Tibial artery (tissue), 4 donors: ENCODE measurements around the gene CHMP4A.
"Not testable (repeated sequence)": the region's sequence is repeated elsewhere in the genome, so short reads cannot be mapped to it uniquely, and the experiment has no call there.

Source experiments
- DNase-seq, 2 donors: peaks; one replicate each; pipeline ENCODE4 v3.0.0-alpha.2; 2019
- H3K27ac ChIP-seq, 2 donors: fragments of 200-600 bp; sonication (generic) in 1 of 2; 1 replicate in 1 of 2; 2 replicates in 1 of 2; pipeline ENCODE4 v1.5.1; 2018 to 2019; ENCODE audit warnings: mild to moderate bottlenecking in 1 of 2
- H3K27me3 ChIP-seq, 2 donors: fragments of 200-600 bp; sonication (generic) in 1 of 2; one replicate each; pipeline versions ENCODE4 v1.5.1 to v1.6.0; 2016 to 2019
- H3K36me3 ChIP-seq, 3 donors: fragments of 200-600 bp; sonication (generic) in 2 of 3; one replicate each; pipeline ENCODE4 v1.5.1; 2016 to 2019; ENCODE audit warnings: mild to moderate bottlenecking in 2 of 3
- H3K4me1 ChIP-seq, 4 donors: fragments of 200-600 bp; sonication (generic) in 2 of 4; 1 replicate in 3 of 4; 2 replicates in 1 of 4; pipeline ENCODE4 v1.5.1; 2016 to 2019
- H3K4me3 ChIP-seq, 2 donors: fragments of 200-600 bp; sonication (generic) in 1 of 2; 1 replicate in 1 of 2; 2 replicates in 1 of 2; pipeline ENCODE4 v1.5.1; 2018 to 2019; ENCODE audit warnings: mild to moderate bottlenecking in 2 of 2
- H3K9me3 ChIP-seq, 3 donors: fragments of 200-600 bp; sonication (generic) in 1 of 3; one replicate each; pipeline ENCODE4 v1.5.1; 2016 to 2019
- CTCF ChIP-seq, 2 experiments: fragments of 200-600 bp in 1 of 2; fragments of 450-650 bp in 1 of 2; IDR thresholded peaks; one replicate each; pipeline ENCODE4 v1.5.1; 2017 to 2019; ENCODE audit warnings: antibody characterized with exemption in 2 of 2, mild to moderate bottlenecking in 1 of 2, moderate library complexity in 1 of 2
- intact Hi-C: fragments of 100-400 bp; cut with DNase I; formaldehyde crosslinking; loops from one replicate; pipeline ENCODE4 v1.15.0; 2023; ENCODE audit warnings: low total_unique reads

Gene CHMP4A

GRCh38 chr14:24206260-24207103 lies 6.8 kb downstream of the CHMP4A start:
- TF ChIP-seq CTCF (IDR thresholded peaks at IDR 0.05): no peak
- DNase-seq: peak in 1 of 2 donors; percentile 53
- no peaks in the 10 kb centered on the region for H3K27me3 ChIP-seq
- no peak overlapping the region for H3K4me3 ChIP-seq
- H3K9me3 ChIP-seq: no peaks in the 10 kb centered on the region
- H3K36me3 ChIP-seq: peaks cover 48 to 68% (median 53%) of the 10 kb centered on the region in 3 donors
- no peaks in the 10 kb centered on the region for H3K4me1 ChIP-seq
- no peak overlapping the region for H3K27ac ChIP-seq
- intact Hi-C loops: no loop called here

GRCh38 chr14:24204163-24205146 lies 8.8 kb downstream of the CHMP4A start:
- no peaks in the 10 kb centered on the region for H3K4me1 ChIP-seq
- H3K9me3 ChIP-seq: no peaks in the 10 kb centered on the region
- no peaks in the 10 kb centered on the region for H3K27me3 ChIP-seq
- H3K36me3 ChIP-seq: peaks cover 38 to 52% (median 41%) of the 10 kb centered on the region in 3 donors
- TF ChIP-seq CTCF (IDR thresholded peaks at IDR 0.05): no peak
- peak in 1 of 2 donors; percentile 11 for DNase-seq
- intact Hi-C loops: no loop called here
- no peak overlapping the region for H3K27ac ChIP-seq
- H3K4me3 ChIP-seq: no peak overlapping the region

GRCh38 chr14:24203249-24203886 lies 9.9 kb downstream of the CHMP4A start:
- H3K9me3 ChIP-seq, H3K27ac ChIP-seq, intact Hi-C loops, H3K27me3 ChIP-seq, H3K4me3 ChIP-seq, H3K4me1 ChIP-seq: not testable (repeated sequence)
- peaks cover 30 to 46% (median 34%) of the 10 kb centered on the region in 3 donors for H3K36me3 ChIP-seq
- peak in 1 of 2 donors; percentile 6 for DNase-seq

- H3K4me1 ChIP-seq, DNase-seq, H3K9me3 ChIP-seq, intact Hi-C loops, H3K27me3 ChIP-seq, H3K4me3 ChIP-seq, H3K27ac ChIP-seq: not testable (repeated sequence)
- H3K36me3 ChIP-seq: peaks cover 24 to 39% (median 30%) of the 10 kb centered on the region in 3 donors
Observed at GRCh38 chr14:24202538-24202937, 10.8 kb downstream of the CHMP4A start.

GRCh38 chr14:24198814-24199524 lies 14.3 kb downstream of the CHMP4A start:
- Histone ChIP-seq H3K4me3 (no peak overlapping the region), H3K27me3 (no peaks in the 10 kb centered on the region), H3K27ac (no peak overlapping the region), H3K36me3 (peaks cover 8 to 19% (median 13%) of the 10 kb centered on the region in 3 donors), H3K4me1 (peaks cover 0 to 28% (median 25%) of the 10 kb centered on the region in 4 donors), H3K9me3 (no peaks in the 10 kb centered on the region)
- no peak for DNase-seq
- intact Hi-C loops: no loop called here
- no peak for TF ChIP-seq CTCF (IDR thresholded peaks at IDR 0.05)

- peak overlapping the region in 1 of 2 donors; percentile 79 for H3K4me3 ChIP-seq
- intact Hi-C loops: no loop called here
- H3K27me3 ChIP-seq: no peaks in the 10 kb centered on the region
- H3K27ac ChIP-seq: no peak overlapping the region
- no peaks in the 10 kb centered on the region for H3K9me3 ChIP-seq
- no peak for DNase-seq
- H3K4me1 ChIP-seq: peaks cover 0 to 30% (median 26%) of the 10 kb centered on the region in 4 donors
- TF ChIP-seq CTCF (IDR thresholded peaks at IDR 0.05): no peak
- peaks cover 10 to 20% (median 20%) of the 10 kb centered on the region in 3 donors for H3K36me3 ChIP-seq
Observed at GRCh38 chr14:24197056-24197450, 16.2 kb downstream of the CHMP4A start.
